Right lung (tissue), 5 donors: ENCODE measurements around the gene ATP11C. TPM values are rescaled to one million over a fixed set of nuclear protein-coding genes. Genes with fewer than 3 reads are reported as not detected.
"Not testable (repeated sequence)": the region's sequence is repeated elsewhere in the genome, so short reads cannot be mapped to it uniquely, and the experiment has no call there.

Experiments
- DNase-seq, 2 donors: peaks; one replicate each; pipeline ENCODE4 v3.0.0-alpha.2; 2013
- polyA plus RNA-seq, 5 donors: library from polyadenylated mRNA; unstranded; fragments of 120-200 nt; gene quantifications; one replicate each; pipeline versions ENCODE4 v1.2.1 to v1.2.3, GENCODE V29; 2013; ENCODE audit warnings: inconsistent platforms in 1 of 5, low replicate concordance in 1 of 5; ENCODE audit not compliant: insufficient read length in 5 of 5, insufficient read depth in 1 of 5

Gene ATP11C
- polyA plus RNA-seq, 5 donors: 17.9 to 33.1 (median 25.2) TPM

- no peak for DNase-seq
Measured at GRCh38 chrX:139725720-139726119, 207.1 kb downstream of the ATP11C start.

- no peak for DNase-seq
Measured at GRCh38 chrX:139724626-139725025, 208.2 kb downstream of the ATP11C start.

GRCh38 chrX:139720979-139721378 is 211.9 kb downstream of the ATP11C start:
- DNase-seq: no peak

- no peak for DNase-seq
Measured at GRCh38 chrX:139720136-139720535, 212.7 kb downstream of the ATP11C start.

- no peak for DNase-seq
Measured at GRCh38 chrX:139708067-139708466, 224.8 kb downstream of the ATP11C start, which contains the start of gene MCF2. Gene MCF2, minus strand, starts transcription at chrX:139708167. Its CDS starts 56,423 bp downstream, at chrX:139651744.

- no peak for DNase-seq
Measured at GRCh38 chrX:139702658-139703057, 230.2 kb downstream of the ATP11C start.

- no peak for DNase-seq
Measured at GRCh38 chrX:139692908-139693307, 239.9 kb downstream of the ATP11C start.

- no peak for DNase-seq
Measured at GRCh38 chrX:139692506-139692849, 240.4 kb downstream of the ATP11C start.

GRCh38 chrX:139691843-139692505 is 240.9 kb downstream of the ATP11C start:
- DNase-seq: no peak

- no peak for DNase-seq
Measured at GRCh38 chrX:139691493-139691842, 241.4 kb downstream of the ATP11C start.

GRCh38 chrX:139685175-139685574 is 247.7 kb downstream of the ATP11C start:
- DNase-seq: not testable (repeated sequence)

GRCh38 chrX:139680356-139680755 is 252.5 kb downstream of the ATP11C start:
- DNase-seq: no peak

Other genes starting within 250 kb of the ATP11C start
- under 1 TPM; 0.04 to 0.16 (median 0.07) TPM for gene MCF2, start 224.9 kb downstream of the ATP11C start, polyA plus RNA-seq
- gene CXorf66, start 32.5 kb upstream of the ATP11C start, polyA plus RNA-seq: not detected